ENCODE measurements around the gene EHBP1L1.

EHBP1L1 gene

DNA sequence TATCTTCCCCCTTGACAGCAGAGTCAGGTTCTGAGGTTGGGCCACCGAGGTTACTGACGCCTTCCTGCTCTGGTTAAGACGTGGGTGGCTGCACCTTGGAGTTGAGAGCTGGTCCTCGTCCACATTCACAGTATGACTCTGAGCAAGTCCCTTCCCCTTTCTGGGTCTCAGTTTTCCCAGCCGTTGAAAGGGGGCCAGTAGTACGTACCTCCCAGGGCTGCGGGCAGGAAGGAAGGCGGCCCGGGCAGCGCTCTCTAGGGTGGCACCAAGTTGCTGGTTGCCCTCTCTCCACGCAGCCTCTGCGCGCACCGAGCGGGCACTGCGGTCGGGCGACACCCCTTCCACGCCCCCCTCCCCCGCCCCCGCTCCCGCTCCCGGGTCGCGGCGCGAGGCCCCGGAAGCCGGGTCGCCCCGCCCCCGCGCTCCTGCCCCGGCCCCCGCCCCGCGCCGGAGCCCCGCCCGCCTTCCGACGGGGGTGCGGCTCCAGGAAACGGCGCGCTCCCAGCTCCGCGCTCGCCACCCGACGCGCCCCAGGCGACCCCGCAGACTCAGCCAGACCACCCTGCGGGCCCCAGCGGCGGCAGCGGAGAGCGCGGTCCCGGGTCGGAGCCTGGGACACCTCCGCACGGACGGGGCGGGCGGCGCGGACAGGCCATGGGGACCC, at the start of gene EHBP1L1:
Gene EHBP1L1, plus strand, starts transcription at position 486 of the 664 bp plus-strand sequence. CDS start 250 bp downstream, outside the sequence.
- FAIRE-seq (no peak), DNase-seq (ENCODE audit: low spot score) (peak; percentile 86)

- DNase-seq (ENCODE audit: low spot score) (no peak), FAIRE-seq (no peak)
Observed at GRCh38 chr11:65526744-65527143, 49.1 kb upstream of the EHBP1L1 start.

DNA sequence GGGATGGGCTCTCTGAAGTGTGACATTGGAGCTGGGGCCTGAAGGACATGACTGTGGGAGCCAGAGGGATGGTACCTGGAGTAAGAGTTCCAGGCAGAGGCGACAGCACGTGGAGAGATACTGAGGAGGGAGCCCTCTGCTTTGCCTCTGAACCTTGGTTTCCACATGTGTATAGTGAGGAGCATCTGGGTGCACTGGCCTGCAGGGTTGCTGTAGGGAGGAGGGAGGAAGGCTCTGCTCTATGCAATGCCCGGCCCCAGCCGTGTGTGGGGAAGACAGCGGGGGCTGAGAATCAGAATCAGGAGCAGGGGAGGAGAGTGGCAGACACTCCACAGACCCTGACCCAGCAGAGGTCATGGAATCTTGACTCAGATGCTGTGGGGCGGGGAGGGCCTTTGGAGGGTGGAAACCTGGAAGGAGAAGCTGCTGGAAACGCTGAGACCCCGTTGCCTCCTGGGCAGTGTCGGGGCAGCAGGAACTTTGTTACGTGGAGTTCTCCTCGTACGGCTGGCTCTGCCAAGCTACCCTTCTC, 47.0 kb upstream of the EHBP1L1 start:
- no peak for FAIRE-seq
- DNase-seq (ENCODE audit: low spot score) = no peak

DNA sequence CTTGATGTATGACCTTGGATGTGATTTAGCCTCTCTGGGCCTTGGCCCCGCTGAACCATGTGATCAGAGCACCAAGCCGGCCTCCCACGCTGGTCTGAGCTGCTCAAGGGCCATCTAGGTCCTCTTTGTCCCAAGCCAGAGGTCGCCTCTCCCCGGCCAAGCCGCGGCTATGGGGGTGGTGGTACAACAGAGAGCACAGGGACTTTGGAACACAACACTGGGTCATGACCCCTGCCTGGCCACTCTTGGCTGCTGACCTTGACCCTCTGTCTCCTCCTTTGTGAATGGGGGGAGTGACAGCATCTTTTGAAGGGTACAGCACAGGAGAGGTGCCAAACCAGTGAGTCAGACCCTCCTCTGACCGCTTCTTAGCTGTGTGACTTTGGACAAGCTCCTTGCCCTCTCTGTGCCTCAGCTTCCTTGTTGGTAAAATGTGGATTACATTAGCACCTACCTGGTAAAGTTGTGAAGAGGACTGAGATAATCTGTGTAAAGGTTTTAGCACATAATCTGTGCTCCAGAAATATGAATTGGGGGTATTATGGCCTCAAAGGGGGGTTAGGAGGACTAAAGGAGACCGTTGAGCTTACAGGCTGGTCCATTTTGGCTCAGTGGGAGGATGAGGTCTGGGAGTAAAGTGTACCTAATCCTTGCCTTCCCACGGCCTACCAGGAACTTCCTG, 46.2 kb upstream of the EHBP1L1 start:
- FAIRE-seq (no peak), DNase-seq (ENCODE audit: low spot score) (no peak)

DNA sequence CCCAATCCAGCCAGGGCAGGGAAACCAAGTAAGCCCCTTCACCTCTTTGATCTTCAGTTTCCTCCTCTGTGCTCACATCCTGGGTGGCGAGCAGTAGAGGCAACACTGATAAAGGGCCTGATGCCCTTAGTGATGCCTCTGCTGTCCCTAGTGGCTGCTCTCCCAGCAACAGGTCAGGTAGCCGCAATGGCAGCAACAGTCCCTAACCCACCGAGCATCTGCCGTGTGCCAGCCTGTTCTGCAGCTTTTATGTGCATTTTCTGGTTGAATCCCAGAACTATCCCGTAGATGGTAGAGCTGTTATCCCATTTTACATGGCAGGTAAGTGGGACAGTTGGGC, 45.7 kb upstream of the EHBP1L1 start:
- no peak for FAIRE-seq
- DNase-seq (ENCODE audit: low spot score) = no peak

DNA sequence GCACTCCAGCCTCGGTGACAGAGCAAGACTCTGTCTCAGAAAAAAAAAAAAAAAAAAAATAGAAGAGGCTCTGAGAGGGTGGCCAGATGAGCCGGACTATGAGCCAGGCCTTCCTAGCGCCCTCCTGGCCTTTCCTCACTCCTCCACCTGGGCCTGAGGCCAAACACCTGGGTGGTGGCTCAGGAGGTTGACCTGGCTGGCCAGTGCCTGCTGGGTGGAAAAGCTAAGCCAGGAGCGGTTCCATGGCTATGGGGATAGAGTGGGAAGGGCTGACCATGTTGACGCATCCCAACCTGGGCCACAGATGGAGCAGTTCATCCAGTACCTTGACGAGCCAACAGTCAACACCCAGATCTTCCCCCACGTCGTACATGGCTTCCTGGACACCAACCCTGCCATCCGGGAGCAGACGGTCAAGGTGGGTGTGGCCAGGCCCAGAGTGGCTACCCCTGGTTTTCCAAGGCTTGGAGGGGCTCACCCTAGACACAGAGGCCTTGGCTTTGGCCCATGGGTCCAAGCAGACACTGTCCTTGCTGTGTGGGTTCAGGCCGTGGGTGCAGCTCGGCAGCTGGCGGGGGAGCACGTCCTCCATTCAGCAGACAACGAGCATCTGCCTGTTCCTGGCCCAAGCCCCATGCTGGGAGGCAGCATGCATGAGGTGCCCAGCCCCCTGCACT, 43.3 kb upstream of the EHBP1L1 start:
- FAIRE-seq (peak; percentile 23), DNase-seq (ENCODE audit: low spot score) (no peak)

GRCh38 chr11:65535102-65535501, 40.8 kb upstream of the EHBP1L1 start:
- no peak for FAIRE-seq
- no peak for DNase-seq (ENCODE audit: low spot score)

GRCh38 chr11:65536412-65537295, 39.2 kb upstream of the EHBP1L1 start:
- no peak for DNase-seq (ENCODE audit: low spot score)

DNA sequence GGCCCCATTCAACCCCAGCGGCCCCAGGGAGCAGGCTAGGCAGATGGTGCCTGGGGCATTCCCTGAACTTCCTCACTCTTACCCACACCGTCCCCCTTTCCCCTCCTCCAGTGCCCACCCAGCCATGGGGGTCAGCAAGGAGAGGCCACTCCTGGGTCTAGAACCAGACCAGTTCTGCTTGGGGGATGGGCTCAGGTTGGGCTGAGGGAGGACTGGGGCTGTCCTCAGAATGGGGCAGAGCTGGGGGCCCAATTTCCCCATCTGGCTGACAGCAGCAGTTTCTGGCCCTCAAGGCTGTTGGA, 38.6 kb upstream of the EHBP1L1 start:
- FAIRE-seq (no peak), DNase-seq (ENCODE audit: low spot score) (no peak)

More at GRCh38 chr11:65536412-65537295, 39.2 kb upstream of the EHBP1L1 start:
- FAIRE-seq = peak; percentile 20

GRCh38 chr11:65537620-65538231, 38.1 kb upstream of the EHBP1L1 start:
- DNase-seq (ENCODE audit: low spot score) = no peak
- no peak for FAIRE-seq

DNA sequence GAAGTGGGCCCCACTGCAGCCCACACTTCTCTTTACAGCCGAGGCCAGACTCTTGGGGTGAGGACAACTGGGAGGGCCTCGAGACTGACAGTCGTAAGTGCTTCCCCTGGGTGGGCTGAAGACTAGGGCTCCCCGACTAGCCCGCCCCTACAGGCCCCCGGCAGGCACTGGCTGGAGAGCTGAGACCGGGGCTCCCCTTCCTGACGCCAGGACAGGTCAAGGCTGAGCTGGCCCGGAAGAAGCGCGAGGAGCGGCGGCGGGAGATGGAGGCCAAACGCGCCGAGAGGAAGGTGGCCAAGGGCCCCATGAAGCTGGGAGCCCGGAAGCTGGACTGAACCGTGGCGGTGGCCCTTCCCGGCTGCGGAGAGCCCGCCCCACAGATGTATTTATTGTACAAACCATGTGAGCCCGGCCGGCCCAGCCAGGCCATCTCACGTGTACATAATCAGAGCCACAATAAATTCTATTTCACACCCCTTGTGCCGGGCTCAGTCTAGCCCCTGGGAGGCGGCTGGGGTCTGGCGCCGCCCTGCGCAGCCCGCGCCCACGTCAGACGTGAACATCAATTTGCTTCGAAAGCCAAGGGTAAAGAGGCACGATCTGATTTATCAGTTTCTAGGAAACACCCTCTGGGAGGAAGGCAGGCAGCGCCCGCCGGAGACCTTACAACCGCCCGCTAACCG, 37.5 kb upstream of the EHBP1L1 start:
- FAIRE-seq (no peak), DNase-seq (ENCODE audit: low spot score) (no peak)

DNA sequence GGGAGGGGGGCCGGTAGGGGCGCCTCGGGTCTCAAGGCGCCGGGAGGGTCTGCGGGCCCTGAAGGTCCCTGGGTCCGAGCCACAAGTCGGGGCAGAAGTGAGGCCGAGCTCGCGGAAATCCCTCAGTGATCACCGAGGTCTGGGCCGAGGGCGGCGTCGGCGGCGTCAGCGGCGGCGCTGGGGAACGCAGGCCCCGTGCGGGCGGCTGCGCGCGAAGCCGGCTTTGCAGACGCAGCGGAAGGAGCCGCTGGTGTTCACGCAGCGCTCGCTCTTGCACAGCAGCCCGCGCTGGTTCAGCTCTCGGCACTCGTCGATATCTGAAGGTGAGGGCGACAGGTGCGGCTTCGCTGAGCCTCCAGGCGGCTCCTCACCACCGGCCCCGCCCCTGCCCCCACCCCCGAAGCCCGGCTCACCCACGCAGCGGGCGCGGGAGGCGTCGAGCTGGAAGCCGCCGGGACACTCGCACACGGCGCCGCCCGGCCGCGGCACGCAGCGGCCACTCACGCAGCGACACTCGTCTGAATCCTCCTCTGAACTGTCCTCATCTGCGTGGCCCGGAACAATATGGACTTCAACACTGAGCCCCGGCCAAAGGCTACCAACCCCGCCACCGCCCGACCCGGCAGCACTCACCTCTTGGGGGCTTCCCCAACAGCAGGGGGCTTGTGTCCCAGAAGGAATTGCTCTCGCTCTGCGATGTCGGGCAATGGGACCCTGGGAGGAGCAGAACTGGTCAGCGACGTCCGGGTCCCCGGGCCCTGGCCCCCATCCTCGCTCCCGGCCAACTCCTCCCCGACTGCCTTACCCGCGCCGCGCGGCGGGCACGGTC, 36.7 kb upstream of the EHBP1L1 start:
- FAIRE-seq = no peak

DNA sequence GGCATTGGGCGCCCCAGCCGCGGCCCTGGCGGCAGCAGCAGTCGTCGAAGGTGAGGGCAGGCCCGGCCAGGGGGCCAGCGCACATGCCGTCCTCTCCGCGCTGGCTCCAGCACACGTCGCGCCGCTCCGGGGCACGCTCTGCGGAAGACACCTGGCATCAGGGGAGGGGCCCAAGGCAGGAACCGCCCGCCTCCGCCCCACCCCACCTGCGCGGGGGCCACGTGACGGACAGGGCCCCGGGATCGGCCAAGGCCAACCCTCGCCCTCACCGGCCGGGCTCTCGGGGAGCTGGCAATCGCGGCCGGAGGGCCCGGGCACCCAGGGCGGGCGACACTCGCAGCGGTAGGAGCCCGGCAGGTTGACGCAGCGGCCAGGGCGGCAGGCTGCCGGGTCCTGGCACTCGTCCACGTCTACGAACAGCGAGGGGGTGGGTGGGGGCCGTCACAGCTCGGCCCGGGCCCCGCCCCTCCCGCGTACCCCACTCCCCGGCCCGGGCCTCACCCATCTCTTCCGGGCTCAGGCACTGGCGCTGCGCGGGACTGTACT, 36.0 kb upstream of the EHBP1L1 start:
- DNase-seq (ENCODE audit: low spot score) = no peak
- no peak for FAIRE-seq

More for the DNA sequence above, 36.7 kb upstream of the EHBP1L1 start:
- DNase-seq (ENCODE audit: low spot score) = no peak

- DNase-seq (ENCODE audit: low spot score) = peak; percentile 52
- FAIRE-seq = peak; percentile 80
Observed at GRCh38 chr11:65540290-65541092, 35.4 kb upstream of the EHBP1L1 start.

GRCh38 chr11:65541093-65541982, 34.5 kb upstream of the EHBP1L1 start:
- FAIRE-seq (peak; percentile 23), DNase-seq (ENCODE audit: low spot score) (no peak)

- FAIRE-seq = no peak
Observed at GRCh38 chr11:65542738-65543390, 33.0 kb upstream of the EHBP1L1 start.

DNA sequence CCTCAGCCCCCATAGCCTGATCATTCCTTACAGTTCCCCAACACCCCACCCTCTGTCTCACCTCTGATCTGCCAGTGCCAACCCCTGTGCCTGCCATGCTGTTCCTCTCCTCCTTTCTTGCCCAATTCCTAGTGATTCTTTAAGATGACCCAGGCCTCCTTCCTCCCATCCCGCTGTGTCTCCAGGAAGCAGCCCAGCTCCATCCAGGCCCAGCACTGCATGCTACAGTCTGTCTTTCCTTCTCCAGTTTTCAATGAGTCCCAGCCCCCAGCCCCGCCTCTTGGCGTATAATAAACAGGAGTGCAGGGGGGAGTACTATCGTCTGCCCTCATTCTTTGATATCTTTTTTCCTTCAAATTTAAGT, 30.0 kb upstream of the EHBP1L1 start:
- FAIRE-seq (no peak), DNase-seq (ENCODE audit: low spot score) (no peak)

More at GRCh38 chr11:65542738-65543390, 33.0 kb upstream of the EHBP1L1 start:
- no peak for DNase-seq (ENCODE audit: low spot score)
